Mesenchymal stem cell (in vitro differentiated cells and primary cell): Measurements from ENCODE around the gene ADGRA3.

Source experiments
- DNase-seq: peaks from one replicate; pipeline ENCODE4 v3.0.0-alpha.2; 2013
- H2AFZ ChIP-seq: one replicate; pipeline ENCODE4 v1.6.1; 2013; ENCODE audit warnings: low read depth, mild to moderate bottlenecking, control low read depth, inconsistent platforms, low read length, moderate library complexity
- H2AK5ac ChIP-seq: 2 replicates; pipeline ENCODE4 v1.6.1; 2013; ENCODE audit warnings: low read length, moderate library complexity, mild to moderate bottlenecking, inconsistent platforms; ENCODE audit not compliant: severe bottlenecking
- H2BK120ac ChIP-seq: one replicate; pipeline ENCODE4 v1.6.1; 2013; ENCODE audit warnings: low read depth, mild to moderate bottlenecking, inconsistent platforms, low read length, moderate library complexity
- H2BK12ac ChIP-seq, 2 experiments: one replicate each; pipeline ENCODE4 v1.6.1; 2013; ENCODE audit warnings: inconsistent platforms in 2 of 2, low read length in 2 of 2, mild to moderate bottlenecking in 2 of 2, moderate library complexity in 2 of 2, control low read depth in 1 of 2
- H2BK15ac ChIP-seq: one replicate; pipeline ENCODE4 v1.6.1; 2013; ENCODE audit warnings: mild to moderate bottlenecking, low read depth, inconsistent platforms; ENCODE audit not compliant: poor library complexity, severe bottlenecking
- H2BK5ac ChIP-seq: 2 replicates; pipeline ENCODE4 v1.6.1; 2013; ENCODE audit warnings: low read depth, mild to moderate bottlenecking, low read length, control low read depth, inconsistent platforms; ENCODE audit not compliant: poor library complexity, severe bottlenecking
- H3K14ac ChIP-seq, 2 experiments: one replicate each; pipeline ENCODE4 v1.6.1; 2013; ENCODE audit warnings: inconsistent platforms in 2 of 2, low read length in 2 of 2, control low read depth in 1 of 2, mild to moderate bottlenecking in 1 of 2, moderate library complexity in 1 of 2
- H3K18ac ChIP-seq, 2 experiments: one replicate each; pipeline ENCODE4 v1.6.1; 2013; ENCODE audit warnings: inconsistent platforms in 2 of 2, low read length in 2 of 2, control low read depth in 1 of 2, low read depth in 1 of 2, mild to moderate bottlenecking in 1 of 2
- H3K23ac ChIP-seq, 2 experiments: one replicate each; pipeline ENCODE4 v1.6.1; 2013; ENCODE audit warnings: inconsistent platforms in 2 of 2, low read length in 2 of 2, mild to moderate bottlenecking in 2 of 2, moderate library complexity in 2 of 2, control low read depth in 1 of 2
- H3K27ac ChIP-seq: 2 replicates; pipeline ENCODE4 v1.5.1; 2013; ENCODE audit warnings: mild to moderate bottlenecking, moderate library complexity, low read length, control low read depth, inconsistent platforms; ENCODE audit not compliant: poor library complexity, severe bottlenecking
- H3K27me3 ChIP-seq, 2 experiments: 2 replicates each; pipeline versions ENCODE4 v1.6.1 to v1.7.0; 2013; ENCODE audit warnings: low read length in 2 of 2, mild to moderate bottlenecking in 2 of 2, moderate library complexity in 2 of 2, control low read depth in 1 of 2, inconsistent platforms in 1 of 2; ENCODE audit not compliant: control insufficient read depth in 1 of 2, insufficient read depth in 1 of 2
- H3K36me3 ChIP-seq, 2 experiments: 2 replicates each; pipeline versions ENCODE4 v1.6.1 to v1.7.0; 2013; ENCODE audit warnings: low read length in 2 of 2, control low read depth in 1 of 2, inconsistent platforms in 1 of 2, low read depth in 1 of 2, mild to moderate bottlenecking in 1 of 2; ENCODE audit not compliant: insufficient read depth in 2 of 2, control insufficient read depth in 1 of 2
- H3K4ac ChIP-seq, 2 experiments: one replicate each; pipeline ENCODE4 v1.6.1; 2013; ENCODE audit warnings: inconsistent platforms in 2 of 2, low read length in 2 of 2, mild to moderate bottlenecking in 2 of 2, moderate library complexity in 2 of 2, control low read depth in 1 of 2, low read depth in 1 of 2
- H3K4me1 ChIP-seq: 2 replicates; pipeline ENCODE4 v1.6.1; 2013; ENCODE audit warnings: low read depth, low read length, control low read depth; ENCODE audit not compliant: control insufficient read depth, insufficient read depth
- H3K4me2 ChIP-seq: 2 replicates; pipeline ENCODE4 v1.6.1; 2013; ENCODE audit warnings: low read length, mild to moderate bottlenecking, inconsistent platforms; ENCODE audit not compliant: poor library complexity, severe bottlenecking
- H3K4me3 ChIP-seq, 2 experiments: 2 replicates each; pipeline versions ENCODE4 v1.5.1 to v1.7.0; 2013; ENCODE audit warnings: low read length in 2 of 2, mild to moderate bottlenecking in 2 of 2, control low read depth in 1 of 2, low read depth in 1 of 2; ENCODE audit not compliant: insufficient read depth in 1 of 2
- H3K79me1 ChIP-seq: replicated peaks from 2 replicates; pipeline ENCODE4 v1.6.1; 2013; ENCODE audit warnings: mild to moderate bottlenecking, control low read depth, low read length, inconsistent platforms; ENCODE audit not compliant: poor library complexity, severe bottlenecking
- H3K9ac ChIP-seq: 2 replicates; pipeline ENCODE4 v1.7.0; 2013; ENCODE audit warnings: mild to moderate bottlenecking, low read length, moderate library complexity
- H3K9me3 ChIP-seq: 2 replicates; pipeline ENCODE4 v1.7.0; 2013; ENCODE audit warnings: mild to moderate bottlenecking, low read length; ENCODE audit not compliant: control insufficient read depth
- H4K8ac ChIP-seq: one replicate; pipeline ENCODE4 v1.6.1; 2013; ENCODE audit warnings: inconsistent platforms, mild to moderate bottlenecking, low read length, moderate library complexity
- H4K91ac ChIP-seq: one replicate; pipeline ENCODE4 v1.6.1; 2013; ENCODE audit warnings: mild to moderate bottlenecking, low read length, inconsistent platforms
- WGBS: methylation state at CpG from one replicate; pipeline ENCODE4 v1.1.7; 2013; ENCODE audit warnings: mixed read lengths; 5-methylcytosine and 5-hydroxymethylcytosine counted together

ADGRA3 gene

DNA sequence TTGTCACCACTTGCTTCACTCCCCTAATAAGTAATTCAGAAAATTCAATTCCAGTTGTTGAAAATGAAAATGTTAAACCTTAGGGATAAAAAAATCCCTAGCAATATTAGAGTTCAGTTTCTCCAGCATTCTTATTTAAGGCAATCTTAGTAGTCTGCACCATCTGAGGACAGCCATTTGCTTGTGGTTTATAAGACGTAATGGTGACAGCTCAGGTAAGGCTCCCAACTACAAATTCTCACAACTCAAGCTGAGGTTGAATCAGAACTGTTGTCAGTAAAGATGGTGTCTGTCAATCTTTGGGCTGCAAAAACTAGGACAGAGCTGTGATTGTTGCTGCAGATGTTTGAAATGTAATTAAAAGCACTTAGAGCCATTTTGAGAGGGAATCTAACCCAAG is 16.3 kb upstream of the ADGRA3 start:
- Histone ChIP-seq H4K8ac (no peak overlapping the region), H3K9ac (no peak overlapping the region), H3K36me3 (no peaks in the 10 kb centered on the region), H3K27me3 (no peaks in the 10 kb centered on the region), H3K4me2 (no peak overlapping the region), H3K18ac (no peak overlapping the region), H2AK5ac (no peak overlapping the region), H3K4ac (no peak overlapping the region), H3K27ac (no peak overlapping the region), H3K4me1 (no peaks in the 10 kb centered on the region), H3K23ac (no peak overlapping the region), H2BK120ac (no peak overlapping the region), H2BK12ac (no peak overlapping the region), H3K9me3 (peaks cover 36% of the 10 kb centered on the region), H3K79me1 (no peaks in the 10 kb centered on the region), H4K91ac (no peak overlapping the region), H2BK5ac (no peak overlapping the region), H3K14ac (no peak overlapping the region), H2BK15ac (no peak overlapping the region), H3K4me3 (no peak overlapping the region), H2AFZ (no peak overlapping the region)
- DNase-seq, result no peak
- WGBS, result 57% methylated on average over 1 of the region's 1 CpG

DNA sequence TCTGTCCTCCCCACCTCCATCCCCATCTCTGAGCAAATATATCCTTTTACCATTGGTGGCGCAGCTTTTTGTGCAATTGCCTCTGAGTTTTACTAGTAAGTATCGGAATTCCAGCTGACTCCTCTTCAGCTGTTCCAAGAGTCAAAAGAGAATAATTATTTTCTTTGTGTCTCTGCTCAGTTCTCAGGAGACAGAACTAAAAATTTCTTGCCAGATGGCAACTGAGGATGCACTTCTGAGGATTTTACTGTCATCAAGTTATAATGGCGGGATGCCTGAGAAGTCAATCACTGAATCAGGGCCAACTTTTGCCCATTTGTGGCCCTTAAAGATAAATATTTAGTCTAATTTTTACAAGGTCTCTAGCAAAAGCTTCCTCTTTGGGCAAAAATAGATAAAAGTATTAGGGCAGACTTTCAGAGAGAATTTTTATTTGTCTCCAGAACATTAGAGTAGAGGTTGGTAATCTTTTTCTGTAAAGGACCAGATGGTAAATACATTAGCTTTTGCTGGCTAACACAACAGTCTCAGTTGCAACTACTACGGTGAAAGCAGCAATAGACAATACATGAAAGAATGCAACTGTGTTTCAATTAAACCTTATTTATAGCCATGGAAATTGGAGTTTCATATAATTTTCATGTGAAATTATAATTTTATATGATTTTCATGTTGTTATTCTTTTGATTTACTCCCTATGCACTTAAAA is 15.6 kb upstream of the ADGRA3 start:
- no peak overlapping the region for H4K8ac ChIP-seq
- peaks cover 36% of the 10 kb centered on the region for H3K9me3 ChIP-seq
- no peak overlapping the region for H3K4ac ChIP-seq
- H3K4me2 ChIP-seq, result no peak overlapping the region
- H2BK120ac ChIP-seq, result no peak overlapping the region
- no peak overlapping the region for H2BK5ac ChIP-seq
- H3K18ac ChIP-seq, result no peak overlapping the region
- no peak overlapping the region for H4K91ac ChIP-seq
- H2BK15ac ChIP-seq, result no peak overlapping the region
- no peak overlapping the region for H3K27ac ChIP-seq
- no peak overlapping the region for H2BK12ac ChIP-seq
- no peak overlapping the region for H2AFZ ChIP-seq
- H3K27me3 ChIP-seq, result no peaks in the 10 kb centered on the region
- no peak overlapping the region for H3K4me3 ChIP-seq
- no peak for DNase-seq
- H3K4me1 ChIP-seq, result no peaks in the 10 kb centered on the region
- H2AK5ac ChIP-seq, result no peak overlapping the region
- no peaks in the 10 kb centered on the region for H3K79me1 ChIP-seq
- no peak overlapping the region for H3K23ac ChIP-seq
- WGBS, result 85% methylated on average over 3 of the region's 4 CpGs
- no peak overlapping the region for H3K14ac ChIP-seq
- H3K36me3 ChIP-seq, result no peaks in the 10 kb centered on the region
- H3K9ac ChIP-seq, result no peak overlapping the region

DNA sequence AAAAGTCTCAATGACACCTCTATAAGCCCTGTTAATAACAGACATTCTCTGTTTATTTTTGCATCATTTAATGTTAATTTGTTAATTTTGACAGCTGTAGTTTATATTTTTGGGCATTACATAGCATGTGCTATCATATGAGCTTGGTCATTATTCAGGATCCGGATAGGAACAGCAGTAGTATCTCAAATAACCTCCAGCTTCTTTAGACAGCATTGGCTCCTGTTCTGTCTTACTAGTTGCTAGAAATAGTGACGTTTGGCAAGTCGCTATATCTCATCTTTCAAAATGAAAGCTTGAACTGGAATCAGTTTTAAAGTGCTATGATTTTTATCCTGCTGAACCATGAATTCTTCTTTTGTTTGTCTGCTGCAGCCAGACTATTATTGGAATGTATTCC is 9.0 kb upstream of the ADGRA3 start:
- Histone ChIP-seq H4K91ac (no peak overlapping the region), H4K8ac (no peak overlapping the region), H3K27ac (no peak overlapping the region), H3K9me3 (no peaks in the 10 kb centered on the region), H3K18ac (no peak overlapping the region), H2AK5ac (no peak overlapping the region), H3K23ac (no peak overlapping the region), H3K14ac (no peak overlapping the region), H3K79me1 (no peaks in the 10 kb centered on the region), H3K4me2 (no peak overlapping the region), H2BK5ac (no peak overlapping the region), H2BK120ac (no peak overlapping the region), H2AFZ (no peak overlapping the region), H3K9ac (no peak overlapping the region), H3K36me3 (no peaks in the 10 kb centered on the region), H3K4ac (no peak overlapping the region), H3K4me3 (no peak overlapping the region), H3K27me3 (no peaks in the 10 kb centered on the region), H2BK12ac (no peak overlapping the region), H2BK15ac (no peak overlapping the region), H3K4me1 (no peaks in the 10 kb centered on the region)
- no peak for DNase-seq
- WGBS, result 93% methylated on average over 3 of the region's 3 CpGs

DNA sequence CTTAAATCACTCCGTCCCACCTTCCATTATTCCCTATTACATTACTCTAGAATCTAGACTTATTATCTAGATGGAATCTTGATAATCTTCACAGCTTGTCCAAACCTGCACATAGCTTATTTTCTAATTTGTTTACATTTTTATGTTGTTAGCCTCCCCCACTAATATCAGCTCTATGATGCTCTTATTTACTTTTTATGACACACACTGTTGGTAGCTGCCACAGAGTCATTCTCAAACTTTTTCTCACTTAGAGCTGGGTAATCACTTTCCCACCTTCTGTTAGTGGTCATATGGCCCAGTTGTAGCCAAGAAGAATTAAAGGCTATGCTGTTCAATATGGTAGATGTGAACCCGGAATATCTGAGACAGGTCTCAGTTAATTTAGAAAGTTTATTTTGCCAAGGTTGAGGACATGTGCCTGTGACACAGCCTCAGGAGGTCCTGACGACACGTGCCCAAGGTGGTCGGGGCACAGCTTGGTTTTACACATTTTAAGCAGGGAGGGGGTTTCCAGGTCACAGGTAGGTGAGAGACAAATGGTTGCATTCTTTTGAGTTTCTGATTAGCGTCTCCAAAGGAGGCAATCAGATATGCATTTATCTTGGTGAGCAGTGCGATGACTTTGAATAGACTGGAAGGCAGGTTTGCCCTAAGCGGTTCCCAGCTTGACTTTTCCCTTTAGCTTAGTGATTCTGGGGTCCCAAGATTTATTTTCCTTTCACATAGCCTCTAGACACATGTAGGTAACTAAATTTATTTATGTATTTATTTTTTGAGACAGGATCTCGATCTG is 7.0 kb upstream of the ADGRA3 start:
- 64% methylated on average over 9 of the region's 9 CpGs for WGBS
- Histone ChIP-seq H3K14ac (no peak overlapping the region), H2BK120ac (no peak overlapping the region), H4K91ac (no peak overlapping the region), H3K36me3 (no peaks in the 10 kb centered on the region), H4K8ac (no peak overlapping the region), H3K9me3 (no peaks in the 10 kb centered on the region), H2BK15ac (no peak overlapping the region), H3K79me1 (no peaks in the 10 kb centered on the region), H3K18ac (no peak overlapping the region), H2BK12ac (no peak overlapping the region), H2AFZ (no peak overlapping the region), H3K27ac (no peak overlapping the region), H3K23ac (no peak overlapping the region), H2BK5ac (no peak overlapping the region), H3K9ac (no peak overlapping the region), H3K4me3 (no peak overlapping the region), H3K27me3 (no peaks in the 10 kb centered on the region), H3K4me2 (no peak overlapping the region), H3K4me1 (no peaks in the 10 kb centered on the region), H3K4ac (no peak overlapping the region), H2AK5ac (no peak overlapping the region)
- no peak for DNase-seq
